ENCODE measurements around the gene ERMARD.

The ERMARD gene

DNA sequence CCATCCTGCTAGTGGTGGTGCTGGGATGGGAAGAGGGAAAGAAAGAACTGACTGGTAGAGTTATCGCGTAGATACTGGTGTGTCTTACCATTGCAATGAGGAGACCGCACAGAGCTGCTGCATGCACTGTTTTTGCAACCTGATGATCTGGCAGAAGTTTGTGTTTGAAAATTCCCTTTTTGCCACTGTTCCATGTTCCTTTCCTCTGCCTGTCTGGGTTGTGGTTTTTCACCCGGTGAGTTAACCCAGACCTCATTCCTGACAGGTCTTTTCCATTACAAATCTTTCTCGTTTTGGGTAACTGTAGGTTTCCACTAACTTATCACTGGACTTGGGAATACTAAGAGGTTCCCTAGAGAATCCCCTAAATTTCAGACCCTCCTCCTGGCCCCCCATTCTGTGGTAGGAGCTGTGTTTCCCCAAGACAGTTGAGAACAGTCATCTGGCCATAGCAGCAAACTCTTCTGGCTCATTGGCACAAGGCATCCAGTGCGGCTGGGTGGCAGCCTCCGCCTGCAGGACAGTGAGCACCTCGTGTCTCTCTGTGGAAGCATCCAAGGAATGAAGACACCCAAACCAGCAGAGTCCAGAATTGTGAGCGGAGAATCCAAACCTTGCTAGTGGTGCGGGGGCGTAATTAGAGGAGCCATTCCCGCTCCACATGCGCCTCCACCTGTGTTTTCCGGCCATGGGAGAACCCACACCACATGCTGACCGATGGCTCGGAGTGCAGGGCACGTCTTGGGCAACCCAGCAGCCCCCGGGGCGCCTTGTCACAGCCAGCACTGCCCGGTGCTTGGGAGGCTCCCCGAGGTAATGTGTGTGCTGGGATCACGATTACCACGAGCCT, 32.8 kb downstream of the ERMARD start:
- DNase-seq (ENCODE audit: low spot score) = no peak

DNA sequence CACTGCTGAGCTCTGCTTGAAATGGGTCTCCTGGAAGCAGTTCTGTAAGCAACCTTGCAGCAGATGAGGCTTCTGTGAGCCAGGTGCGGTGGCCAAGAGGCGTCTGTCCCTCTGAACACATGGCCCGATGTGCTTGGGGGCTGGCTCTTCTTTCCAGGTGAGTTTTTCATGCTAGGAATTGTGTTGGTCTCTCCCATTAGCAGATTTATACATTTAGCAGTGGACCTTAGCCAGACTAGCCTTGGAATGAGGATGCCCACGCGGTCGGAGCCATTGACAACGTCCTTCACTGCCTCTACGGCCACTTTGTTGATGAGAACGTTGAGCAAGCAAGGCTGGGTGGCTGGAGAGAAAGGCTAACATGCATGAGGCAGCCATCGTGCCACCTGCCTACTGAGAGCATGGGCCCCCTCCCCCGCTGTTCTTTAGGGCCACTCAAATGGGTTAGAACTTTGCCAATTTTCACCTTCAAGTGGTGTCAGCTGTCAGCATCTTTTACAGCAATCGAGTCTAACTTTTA, 33.5 kb downstream of the ERMARD start:
- DNase-seq (ENCODE audit: low spot score) = no peak

DNA sequence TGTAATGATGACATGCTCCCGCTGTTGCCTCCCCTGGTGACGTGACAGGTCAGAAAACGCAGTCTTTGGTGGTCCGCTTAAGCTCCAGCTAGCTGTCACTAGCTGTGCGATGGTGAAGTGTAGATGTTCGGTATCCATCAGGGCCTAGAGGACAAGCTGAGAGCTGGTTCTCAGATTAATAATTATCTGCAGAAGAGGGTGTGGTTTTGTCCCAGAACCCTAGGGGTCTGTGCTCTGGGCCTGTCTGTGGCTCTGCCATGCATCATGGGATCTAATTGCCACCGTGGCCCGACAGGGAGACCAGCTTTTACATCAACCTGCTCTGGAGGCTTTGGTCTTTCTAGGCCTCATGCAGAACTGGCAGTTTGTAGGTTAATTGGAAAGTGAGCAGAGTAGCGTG, 34.1 kb downstream of the ERMARD start:
- no peak for DNase-seq (ENCODE audit: low spot score)

DNA sequence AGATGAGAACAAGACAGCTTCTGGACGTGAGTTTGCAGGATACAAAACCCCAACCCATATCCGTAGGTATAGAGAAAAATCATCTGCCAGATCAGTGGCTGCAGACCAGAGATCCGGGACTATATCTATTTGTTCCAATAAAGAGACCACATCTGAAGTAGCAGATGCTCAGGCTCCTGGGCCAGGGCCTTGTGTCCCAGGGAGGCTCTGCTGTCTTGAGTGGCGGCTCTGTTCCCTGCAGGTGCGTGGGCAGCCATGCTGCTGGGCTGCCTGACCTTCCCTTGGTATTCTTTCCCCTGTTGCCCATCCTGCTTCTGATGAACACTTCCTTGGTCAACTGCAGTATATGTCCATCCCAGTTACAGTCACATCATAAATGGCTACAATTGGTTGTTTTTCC, 34.9 kb downstream of the ERMARD start:
- no peak for DNase-seq (ENCODE audit: low spot score)

DNA sequence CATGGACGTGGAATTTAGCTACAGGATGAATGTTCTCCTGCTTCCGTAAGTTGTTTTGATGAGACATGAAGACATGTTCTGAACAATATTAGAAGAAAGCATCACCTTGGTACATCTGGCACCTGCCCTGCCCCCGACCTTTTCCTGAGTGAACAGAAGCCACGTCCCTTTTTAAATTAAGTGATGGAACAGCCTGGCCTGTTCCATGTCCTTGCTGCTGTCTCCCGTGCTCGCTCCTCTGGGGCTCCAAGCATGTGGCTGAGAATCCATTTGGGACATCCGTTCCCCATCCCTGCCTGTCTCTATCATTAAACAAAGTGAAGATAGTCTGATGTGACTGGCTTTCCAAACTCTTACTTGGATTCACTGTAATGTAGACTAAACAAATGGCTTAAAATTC, 36.4 kb downstream of the ERMARD start:
- no peak for DNase-seq (ENCODE audit: low spot score)

DNA sequence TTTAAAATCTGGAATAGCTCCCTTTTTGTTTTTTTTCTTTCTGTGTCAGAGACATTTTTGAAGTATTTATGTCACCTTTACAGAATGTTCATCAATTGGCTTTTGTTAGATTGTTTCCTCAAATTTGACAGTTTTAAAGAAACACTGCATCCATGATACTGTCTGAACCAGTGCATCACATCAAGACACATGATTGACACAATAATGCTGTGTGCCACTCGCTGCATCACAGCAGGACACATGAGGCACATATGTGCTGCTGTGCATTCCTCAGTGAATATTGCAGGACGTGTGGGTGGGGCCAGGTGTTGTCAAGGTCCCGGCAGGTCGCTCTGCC, 37.4 kb downstream of the ERMARD start:
- no peak for DNase-seq (ENCODE audit: low spot score)

DNA sequence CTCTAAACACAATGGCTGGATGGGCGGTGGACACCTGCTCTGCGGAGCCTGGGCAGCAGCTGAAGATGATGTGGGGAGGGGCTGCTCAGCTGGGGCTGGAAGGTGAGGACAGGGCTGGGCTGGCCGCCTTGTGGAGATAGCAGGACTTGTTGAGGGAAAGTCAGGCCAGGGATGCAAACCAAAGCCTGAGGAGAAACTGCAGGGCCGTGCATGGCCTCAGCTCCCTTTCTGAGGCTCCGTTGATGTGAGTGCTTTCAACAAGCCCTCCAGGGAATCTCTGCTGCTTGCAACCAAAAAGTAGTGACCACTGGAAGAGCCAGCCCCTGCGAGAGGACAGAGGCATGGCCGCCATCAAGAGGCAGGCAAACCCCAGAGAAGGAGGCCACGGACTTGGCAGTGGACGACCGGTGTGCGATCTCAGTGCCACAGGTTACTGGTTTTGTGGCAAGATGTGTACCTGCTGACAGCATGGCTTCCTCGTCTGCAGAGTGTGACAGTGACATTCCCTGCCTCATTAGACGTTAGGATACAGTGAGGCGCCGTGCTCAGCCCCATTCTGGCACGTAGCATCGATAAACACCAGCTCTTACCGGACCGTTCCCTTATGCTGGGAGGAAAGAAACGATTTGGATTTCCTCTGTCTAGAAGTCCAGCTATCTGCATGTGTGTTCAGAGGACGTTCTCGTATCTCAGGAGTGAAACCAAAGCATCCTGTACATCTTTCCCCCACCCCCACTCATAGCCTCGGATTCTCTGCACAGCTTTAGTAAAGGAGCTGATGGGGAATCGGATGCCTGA, 37.9 kb downstream of the ERMARD start:
- DNase-seq (ENCODE audit: low spot score) = no peak

DNA sequence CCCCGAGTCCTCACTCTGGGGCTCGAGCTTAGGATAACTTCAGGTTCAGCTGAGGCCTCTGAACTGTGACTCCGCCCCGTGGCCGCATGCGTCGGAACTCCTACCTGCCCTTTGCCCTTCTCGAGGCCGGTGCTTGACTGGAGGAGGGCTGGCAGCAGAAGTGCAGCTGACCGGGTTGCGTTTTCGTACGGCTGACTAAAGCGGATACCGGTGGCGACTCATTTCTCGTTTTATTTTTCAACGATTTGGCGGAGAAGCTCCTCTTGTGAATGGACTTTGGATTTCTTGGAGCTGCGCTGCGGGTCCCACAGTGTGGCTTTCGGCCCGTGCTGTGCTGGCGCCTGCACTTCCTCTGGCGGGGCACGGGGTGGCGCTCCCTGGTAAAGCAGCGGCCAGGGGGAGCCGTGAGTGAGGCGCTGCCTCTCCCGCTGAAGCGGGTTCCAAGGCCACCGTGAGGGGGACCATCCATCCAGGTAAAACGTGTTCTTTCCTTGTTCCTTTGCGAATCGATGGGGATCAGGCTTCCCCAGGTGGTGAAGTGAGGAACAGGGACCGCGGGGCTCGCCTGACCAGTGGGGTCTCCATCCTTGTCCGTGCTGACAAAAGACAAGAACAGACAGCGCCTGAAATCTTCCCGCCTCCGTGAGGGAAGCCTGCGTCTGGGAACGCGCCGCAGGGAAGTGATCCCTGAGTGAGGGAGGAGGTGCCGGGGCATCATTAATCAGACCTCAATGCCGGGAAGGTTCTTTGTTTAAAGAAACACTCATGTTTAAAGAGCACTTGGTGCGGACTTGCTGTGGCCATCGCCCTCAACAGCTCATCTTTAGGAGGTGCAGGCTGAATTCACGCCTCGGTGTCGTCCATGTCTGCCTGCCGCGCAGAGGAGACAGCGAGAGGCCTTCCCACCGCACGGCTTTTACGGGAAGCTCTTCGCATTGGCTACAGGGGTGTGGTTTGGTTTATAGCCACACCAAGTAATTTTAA, 38.8 kb downstream of the ERMARD start:
- peak; percentile 76 for DNase-seq (ENCODE audit: low spot score)

DNA sequence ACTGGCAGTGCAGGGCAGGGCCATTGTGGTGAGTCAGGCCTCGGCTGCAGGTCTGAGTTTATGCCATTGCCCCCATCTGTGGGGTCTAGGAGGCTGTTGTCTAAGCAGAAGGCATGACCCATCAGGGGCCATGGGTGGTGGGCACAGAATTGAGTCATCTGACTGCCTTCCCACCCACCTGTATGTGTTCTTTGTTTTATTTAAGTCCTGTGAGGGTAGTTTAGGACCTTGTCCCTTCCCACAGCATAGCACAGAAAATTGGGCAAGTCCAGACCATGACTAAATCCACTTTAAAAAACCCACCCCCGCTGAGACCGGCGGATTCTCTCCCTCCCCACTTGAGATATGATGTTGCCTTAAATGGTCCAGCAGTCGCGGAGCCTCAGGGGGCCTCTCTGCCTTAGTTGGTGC, 40.3 kb downstream of the ERMARD start:
- DNase-seq (ENCODE audit: low spot score) = no peak

DNA sequence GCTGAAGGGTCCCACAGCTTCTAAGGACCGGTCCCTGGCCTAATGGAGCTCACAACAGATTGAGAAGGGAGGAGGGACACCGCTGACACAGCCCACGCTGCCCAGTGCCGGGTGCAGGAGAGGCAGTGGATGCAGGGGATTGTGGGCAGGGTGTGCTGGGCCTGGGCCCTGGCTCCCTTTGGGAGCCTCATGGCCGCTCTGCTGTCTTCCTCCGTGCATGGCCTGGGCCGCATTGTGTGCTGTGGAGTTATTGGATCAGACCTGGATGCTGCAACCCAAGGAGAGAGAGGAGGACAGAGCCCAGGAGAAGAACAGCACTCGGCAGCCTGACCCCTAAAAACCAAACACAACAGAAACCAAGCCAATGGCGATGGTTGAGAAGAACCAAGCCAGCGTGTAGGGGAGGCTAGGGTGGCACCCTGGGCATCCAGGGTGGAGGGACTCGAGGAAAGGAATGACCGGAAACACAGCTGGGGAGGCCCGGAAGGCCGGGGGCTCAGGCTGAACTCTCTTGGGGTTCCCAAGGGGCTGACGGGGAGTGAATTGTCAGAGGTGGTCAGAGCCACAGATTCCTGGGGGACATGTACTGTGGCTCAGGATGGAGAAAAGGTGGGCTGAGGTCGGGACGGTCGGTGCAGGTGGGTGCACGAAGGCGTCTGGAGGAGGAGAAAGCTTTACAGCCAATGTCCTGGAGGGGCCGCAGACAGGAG, 41.0 kb downstream of the ERMARD start:
- DNase-seq (ENCODE audit: low spot score) = no peak

DNA sequence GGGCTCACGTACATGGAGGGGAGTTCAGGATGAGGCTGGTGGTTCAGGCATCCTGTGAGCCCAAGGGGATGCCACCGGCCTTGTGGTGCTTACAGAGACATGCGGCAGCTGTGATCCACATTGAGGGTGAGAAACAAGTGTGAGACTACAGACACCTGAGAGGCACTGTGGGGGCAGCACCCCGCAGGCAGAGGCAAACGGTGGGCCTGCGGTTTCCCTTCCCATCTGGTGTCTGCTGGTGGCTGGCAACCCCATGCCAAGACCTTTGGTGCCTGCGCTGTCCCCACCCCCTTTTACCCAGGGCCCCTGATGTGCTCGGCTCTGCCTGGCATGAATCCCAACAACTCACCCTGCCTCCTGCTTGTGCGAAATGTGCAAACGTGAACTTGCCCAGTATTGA, 42.0 kb downstream of the ERMARD start:
- no peak for DNase-seq (ENCODE audit: low spot score)

DNA sequence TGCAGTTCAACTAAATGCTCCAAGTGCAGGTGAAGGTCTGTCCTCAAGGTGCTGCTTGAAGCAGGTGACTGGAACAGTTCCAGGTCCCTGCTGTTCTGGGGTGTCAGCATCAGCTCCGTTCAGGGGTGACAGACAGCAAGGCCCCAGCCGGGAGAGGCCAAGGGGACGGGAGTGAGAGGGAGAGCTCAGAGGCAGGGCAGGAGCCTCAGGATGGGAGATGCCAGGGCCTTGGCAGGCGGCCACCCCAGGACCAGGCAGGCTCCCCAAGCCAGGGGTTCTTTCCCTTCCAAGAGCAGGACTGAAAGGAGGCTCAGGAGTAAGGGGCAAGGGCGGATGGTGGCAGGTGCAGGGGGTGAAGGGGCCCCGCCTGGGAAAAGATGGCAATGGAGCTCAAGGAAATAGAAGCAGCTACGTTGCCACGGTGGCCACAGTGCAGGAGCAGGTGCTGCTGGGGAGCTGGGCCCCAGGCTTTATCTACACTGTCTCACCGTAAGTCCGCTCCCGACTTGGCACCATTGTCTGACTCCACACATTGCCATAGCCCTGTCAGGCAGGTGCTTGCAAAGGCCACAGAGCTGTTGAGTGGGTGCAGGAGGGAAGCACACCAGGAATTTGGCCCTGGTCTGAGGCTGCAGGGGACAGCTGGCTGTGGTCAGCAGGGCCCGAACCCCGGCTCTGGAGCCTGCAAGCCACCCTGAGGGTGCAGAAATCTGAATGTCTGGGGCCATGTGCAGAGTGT, 43.1 kb downstream of the ERMARD start:
- no peak for DNase-seq (ENCODE audit: low spot score)

DNA sequence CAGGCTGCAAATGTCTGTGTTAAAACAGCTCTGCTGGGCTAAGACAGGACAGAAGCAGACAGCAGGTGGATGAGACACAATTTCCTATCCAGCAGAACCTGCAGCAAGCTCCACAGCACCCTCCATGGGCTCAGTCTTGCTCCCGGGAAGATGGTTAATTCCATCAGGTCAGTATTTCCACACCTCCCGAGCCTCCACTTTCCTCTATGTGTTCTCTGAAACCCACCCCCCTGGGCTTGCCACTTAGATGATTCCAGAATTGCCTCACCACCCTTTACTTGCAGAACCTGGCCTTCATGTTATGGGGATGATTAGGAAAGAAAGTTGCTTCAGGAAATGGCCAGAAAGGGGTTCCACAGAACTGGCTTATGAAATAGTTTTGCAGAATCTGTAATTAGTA, 43.8 kb downstream of the ERMARD start:
- no peak for DNase-seq (ENCODE audit: low spot score)

DNA sequence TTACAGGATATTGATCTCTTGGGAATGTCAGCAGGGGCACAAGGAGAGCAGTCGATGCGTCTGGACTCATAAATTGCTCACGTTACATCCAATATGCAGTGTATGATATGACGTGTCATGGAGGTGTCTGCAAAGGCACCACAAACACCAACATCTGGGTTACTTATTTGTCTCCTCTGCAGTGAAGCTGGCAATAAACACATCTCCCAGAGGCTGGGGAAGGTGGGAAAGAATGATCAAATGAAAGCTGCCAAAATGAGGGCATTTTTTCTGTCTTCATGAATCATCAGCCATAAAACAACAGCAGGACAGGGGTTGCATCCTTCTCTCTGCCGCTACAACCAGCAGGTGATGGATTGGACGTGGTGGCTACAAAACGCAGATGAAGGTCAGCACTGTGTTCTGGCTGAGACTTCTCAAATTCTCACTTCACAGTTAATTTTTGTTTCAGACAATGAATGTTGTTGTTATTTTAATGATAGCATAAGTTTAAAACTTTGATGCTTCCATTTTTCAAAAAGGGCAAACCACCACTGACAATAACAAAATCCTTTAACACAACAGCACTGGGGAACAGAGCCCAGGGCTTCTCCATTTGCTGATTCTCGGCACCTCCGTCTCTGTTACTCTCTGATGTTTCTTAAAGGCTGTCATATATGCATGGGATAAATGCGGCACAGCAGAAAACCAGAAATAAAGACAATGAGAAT, 47.5 kb downstream of the ERMARD start:
- DNase-seq (ENCODE audit: low spot score) = no peak

DNA sequence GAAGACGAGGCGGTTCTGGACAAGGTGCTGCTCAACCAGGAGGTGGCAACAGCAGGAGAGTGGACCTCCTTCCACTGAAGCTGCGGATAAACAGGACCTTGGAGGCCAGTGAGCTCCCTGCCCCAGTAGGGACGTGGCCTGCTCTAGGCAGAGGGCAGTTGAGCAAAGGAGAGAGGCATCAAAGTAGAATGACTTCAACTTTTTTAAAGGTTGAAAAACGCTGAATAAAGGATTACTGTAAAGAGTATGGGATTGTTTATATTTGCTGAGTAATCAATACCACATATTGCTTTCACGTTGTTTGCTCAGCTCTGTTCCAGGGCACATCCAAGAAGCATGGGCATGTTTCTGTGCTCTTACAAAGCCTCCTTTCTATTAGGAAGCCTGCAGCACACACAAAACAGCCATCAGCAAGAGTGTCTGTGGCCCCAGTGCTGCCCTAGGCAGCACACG, 48.1 kb downstream of the ERMARD start:
- no peak for DNase-seq (ENCODE audit: low spot score)

DNA sequence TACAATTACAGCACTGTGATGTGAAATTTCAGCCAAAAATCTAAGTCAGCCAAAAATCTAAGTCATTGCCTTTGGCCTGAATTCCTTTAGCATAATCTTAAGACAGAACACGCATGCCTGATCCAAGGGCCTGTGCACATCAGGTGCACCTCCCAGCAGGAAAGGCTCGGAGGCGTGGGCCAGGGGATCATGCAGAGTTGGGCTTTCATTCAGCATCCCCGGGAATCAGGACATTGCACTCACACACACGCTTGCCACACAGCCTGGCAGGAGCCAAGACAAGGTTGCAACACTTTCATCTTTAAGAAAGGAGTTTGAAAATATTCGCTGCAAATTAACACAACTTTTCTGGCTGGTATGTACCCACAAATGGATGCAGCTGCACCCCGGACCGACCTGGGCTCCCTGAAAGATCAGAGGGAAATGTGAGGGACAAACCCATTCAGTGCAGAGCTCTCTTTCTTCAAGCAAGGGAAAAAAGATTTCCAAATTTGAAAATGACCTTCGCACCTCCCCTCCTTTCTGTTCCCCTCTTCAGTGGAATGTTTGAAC, 48.8 kb downstream of the ERMARD start:
- DNase-seq (ENCODE audit: low spot score) = no peak

DNA sequence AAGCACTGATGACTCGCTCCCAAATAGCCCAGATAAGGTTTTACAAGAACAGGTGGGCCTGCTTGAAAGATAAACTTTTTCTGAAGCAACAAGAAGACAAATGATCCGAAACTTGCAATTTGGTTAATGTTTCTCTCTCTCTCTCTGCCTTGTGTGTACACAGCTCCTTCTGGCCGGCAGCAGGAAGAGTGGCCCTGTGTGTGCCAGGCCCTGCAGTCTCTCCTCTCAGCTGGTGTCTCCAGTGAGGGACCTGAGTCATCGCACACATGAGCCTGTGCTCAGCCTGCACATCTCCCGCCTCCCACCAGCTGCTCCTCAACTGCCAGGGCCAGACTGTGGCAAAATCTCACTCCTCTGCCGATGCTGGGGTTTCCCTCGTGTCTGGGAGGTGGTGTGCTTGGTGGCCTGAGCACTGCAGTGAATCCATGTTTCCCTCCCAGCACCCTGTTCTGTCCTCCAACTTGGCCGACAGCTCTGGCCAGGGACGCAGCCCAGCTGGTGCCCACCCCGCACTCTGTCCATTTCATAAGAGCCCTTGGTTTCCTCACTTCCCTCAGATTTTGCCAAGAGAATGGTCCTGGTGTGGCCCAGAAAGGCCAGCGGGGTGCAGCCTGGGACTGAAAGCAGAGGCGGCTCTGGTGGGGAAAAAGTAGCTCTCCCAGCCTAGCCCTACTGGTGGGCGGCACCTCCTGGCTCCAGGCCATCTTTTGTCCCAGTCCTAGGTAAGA, 49.4 kb downstream of the ERMARD start:
- DNase-seq (ENCODE audit: low spot score) = peak; percentile 88

DNA sequence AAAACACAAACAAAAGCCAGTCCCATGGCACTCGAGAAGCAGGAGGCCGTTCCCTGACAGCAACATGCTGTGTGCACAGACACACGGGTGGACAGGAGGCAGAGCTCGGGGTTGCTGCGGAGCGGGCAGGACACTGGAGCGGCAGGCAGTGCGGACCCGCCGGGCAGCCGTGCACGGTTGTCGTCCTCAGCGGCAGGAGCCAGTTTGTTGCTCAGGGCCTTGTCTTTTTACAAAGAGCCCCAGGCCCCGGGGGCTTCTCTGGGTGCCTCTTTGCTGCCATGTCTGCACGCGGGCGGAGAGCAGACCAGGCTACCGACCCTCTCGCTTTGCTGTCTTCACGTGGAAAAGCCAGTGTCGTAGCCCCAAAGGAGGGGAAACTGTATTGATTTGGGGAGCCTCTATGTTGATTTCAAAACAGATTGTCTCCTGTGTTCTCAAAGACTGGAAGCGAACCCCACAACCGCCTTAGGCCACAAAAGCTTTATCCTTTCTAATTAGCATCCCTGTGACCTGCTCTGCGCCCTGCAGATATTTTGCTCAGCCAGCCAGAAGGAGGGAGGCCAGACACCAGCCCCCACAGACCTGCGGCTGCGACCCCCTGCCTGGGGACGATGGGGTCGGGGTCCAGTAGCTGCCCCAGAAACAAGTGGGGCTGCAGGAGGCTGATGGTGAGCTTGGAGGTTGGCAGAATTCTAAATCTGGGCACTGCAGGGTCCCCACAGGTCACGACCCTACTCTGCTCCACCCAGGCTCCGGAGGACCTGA, 50.2 kb downstream of the ERMARD start:
- DNase-seq (ENCODE audit: low spot score) = no peak

Data from kidney tubule cell (primary cell).